H1 (cell line): ENCODE measurements around the gene POGLUT2. TPM values are rescaled to one million over a fixed set of nuclear protein-coding genes. Genes with fewer than 3 reads are reported as not detected.

Experiments
- CTCF ChIA-PET: fragments of 300-600 bp; sonication (Branson Sonifier 250); formaldehyde crosslinking; loops from one replicate; lab custom pipeline; 2021; ENCODE audit not compliant: partially characterized antibody; lab: Charles Lee
- POLR2A ChIA-PET: fragments of 300-600 bp; sonication (Branson Sonifier 250); formaldehyde crosslinking; loops from one replicate; lab custom pipeline; 2021; ENCODE audit warnings: inconsistent platforms; ENCODE audit not compliant: partially characterized antibody; lab: Charles Lee
- DNase-seq, 2 experiments: peaks; one replicate each; pipeline versions ENCODE4 v3.0.0 to v3.0.0-alpha.2; 2010 to 2022; ENCODE audit warnings: low spot score in 2 of 2, low read depth in 1 of 2, mixed read lengths in 1 of 2
- FAIRE-seq: peaks from 2 replicates; lab custom pipeline; 2011; peaks lifted over from hg19 to GRCh38; lab: Jason Lieb, UNC
- H2AFZ ChIP-seq: 2 replicates; pipeline ENCODE4 v1.8.1; 2012; ENCODE audit warnings: low read length, inconsistent platforms
- H2AK5ac ChIP-seq: 2 replicates; pipeline ENCODE4 v1.6.1; 2013; ENCODE audit warnings: low read depth, low read length
- H2BK120ac ChIP-seq: replicated peaks from 2 replicates; pipeline ENCODE3; 2013; ENCODE audit warnings: low read depth, low read length, inconsistent platforms
- H2BK12ac ChIP-seq: 2 replicates; pipeline ENCODE4 v1.6.1; 2013; ENCODE audit warnings: low read depth, low read length
- H2BK15ac ChIP-seq: 2 replicates; pipeline ENCODE4 v1.6.1; 2013; ENCODE audit warnings: low read length
- H2BK20ac ChIP-seq: 2 replicates; pipeline ENCODE4 v1.6.1; 2013; ENCODE audit warnings: low read length
- H2BK5ac ChIP-seq: 2 replicates; pipeline ENCODE4 v1.6.1; 2013; ENCODE audit warnings: low read depth, low read length
- H3K14ac ChIP-seq: 2 replicates; pipeline ENCODE4 v1.6.1; 2013; ENCODE audit warnings: inconsistent platforms; ENCODE audit not compliant: insufficient read length
- H3K18ac ChIP-seq: 2 replicates; pipeline ENCODE4 v1.6.1; 2013; ENCODE audit warnings: low read length; ENCODE audit errors: extremely low read depth
- H3K23ac ChIP-seq: 2 replicates; pipeline ENCODE4 v1.6.1; 2013; ENCODE audit warnings: inconsistent platforms; ENCODE audit not compliant: insufficient read length
- H3K23me2 ChIP-seq: 2 replicates; pipeline ENCODE4 v1.6.1; 2013; ENCODE audit warnings: low read depth, low read length
- H3K27ac ChIP-seq: 2 replicates; pipeline ENCODE4 v1.6.1; 2011; ENCODE audit warnings: low read depth, low read length, inconsistent platforms
- H3K27me3 ChIP-seq, 4 experiments: replicated peaks in 1 of 4; 1 replicate in 1 of 4; 2 replicates in 3 of 4; pipeline versions ENCODE4 v1.6.1 to v1.8.1; 2011 to 2013; ENCODE audit warnings: low read length in 3 of 4, mild to moderate bottlenecking in 3 of 4, inconsistent platforms in 2 of 4, mixed read lengths in 2 of 4, moderate library complexity in 1 of 4; ENCODE audit not compliant: control insufficient read depth in 3 of 4, insufficient read depth in 3 of 4; ENCODE audit errors: extremely low read depth in 1 of 4
- H3K36me3 ChIP-seq, 4 experiments: 2 replicates each; pipeline versions ENCODE4 v1.6.1 to v1.8.1; 2011 to 2013; ENCODE audit warnings: mild to moderate bottlenecking in 4 of 4, low read length in 3 of 4, moderate library complexity in 2 of 4, control low read depth in 1 of 4, inconsistent platforms in 1 of 4; ENCODE audit not compliant: insufficient read depth in 4 of 4, control insufficient read depth in 2 of 4
- H3K4ac ChIP-seq: replicated peaks from 2 replicates; pipeline ENCODE3; 2013; ENCODE audit warnings: low read length, low read depth, mixed read lengths, inconsistent platforms; ENCODE audit not compliant: insufficient read length
- H3K4me1 ChIP-seq, 4 experiments: replicated peaks in 1 of 4; 1 replicate in 1 of 4; 2 replicates in 3 of 4; pipeline versions ENCODE4 v1.6.1 to v1.8.1; 2011 to 2013; ENCODE audit warnings: low read length in 3 of 4, inconsistent platforms in 2 of 4, mixed read lengths in 1 of 4; ENCODE audit not compliant: insufficient read depth in 4 of 4, control insufficient read depth in 3 of 4
- H3K4me2 ChIP-seq, 2 experiments: 2 replicates each; pipeline versions ENCODE4 v1.6.1 to v1.8.1; 2011 to 2013; ENCODE audit warnings: low read depth in 2 of 2, low read length in 2 of 2, control low read depth in 1 of 2, inconsistent platforms in 1 of 2, mild to moderate bottlenecking in 1 of 2; ENCODE audit not compliant: insufficient read depth in 1 of 2
- H3K4me3 ChIP-seq, 4 experiments: fragments of 200-600, 300-600 bp in 1 of 4; sonication (generic), shearing (Covaris generic), sonication (Bioruptor Twin) in 1 of 4; 2 replicates each; pipeline versions ENCODE4 v1.5.1 to v1.8.1; 2011 to 2016; ENCODE audit warnings: low read length in 4 of 4, low read depth in 3 of 4, control low read depth in 2 of 4, inconsistent platforms in 2 of 4, mild to moderate bottlenecking in 2 of 4, mixed read lengths in 1 of 4, moderate library complexity in 1 of 4; ENCODE audit not compliant: insufficient read depth in 2 of 4; ENCODE audit errors: extremely low read depth in 1 of 4
- H3K56ac ChIP-seq: replicated peaks from 2 replicates; pipeline ENCODE3; 2013; ENCODE audit warnings: low read depth, mild to moderate bottlenecking, mixed read lengths, low read length, inconsistent platforms; ENCODE audit not compliant: insufficient read length
- H3K79me1 ChIP-seq: 2 replicates; pipeline ENCODE4 v1.6.1; 2013; ENCODE audit warnings: low read depth, low read length, control low read depth
- H3K79me2 ChIP-seq, 2 experiments: 2 replicates each; pipeline versions ENCODE4 v1.6.1 to v1.8.1; 2012 to 2013; ENCODE audit warnings: low read length in 2 of 2, mild to moderate bottlenecking in 2 of 2, inconsistent platforms in 1 of 2; ENCODE audit not compliant: insufficient read depth in 2 of 2, control insufficient read depth in 1 of 2
- H3K9ac ChIP-seq, 4 experiments: replicated peaks in 1 of 4; 1 replicate in 1 of 4; 2 replicates in 3 of 4; pipeline versions ENCODE4 v1.6.1 to v1.8.1; 2011 to 2013; ENCODE audit warnings: low read depth in 3 of 4, low read length in 3 of 4, control low read depth in 2 of 4, mild to moderate bottlenecking in 2 of 4, moderate library complexity in 2 of 4, inconsistent platforms in 1 of 4; ENCODE audit errors: extremely low read depth in 1 of 4
- H3K9me3 ChIP-seq, 2 experiments: 2 replicates each; pipeline versions ENCODE4 v1.6.1 to v1.8.1; 2012 to 2013; ENCODE audit warnings: mild to moderate bottlenecking in 2 of 2, moderate library complexity in 2 of 2, control low read depth in 1 of 2, inconsistent platforms in 1 of 2, low read depth in 1 of 2, low read length in 1 of 2, mixed read lengths in 1 of 2; ENCODE audit not compliant: insufficient read depth in 2 of 2
- H4K20me1 ChIP-seq, 2 experiments: replicated peaks in 1 of 2; 2 replicates each; pipeline versions ENCODE3 to v1.8.1; 2011 to 2013; ENCODE audit warnings: inconsistent platforms in 2 of 2, low read length in 2 of 2, mild to moderate bottlenecking in 1 of 2; ENCODE audit not compliant: insufficient read depth in 2 of 2, control insufficient read depth in 1 of 2
- H4K5ac ChIP-seq: 2 replicates; pipeline ENCODE4 v1.6.1; 2013; ENCODE audit warnings: low read length, low read depth, mixed read lengths, inconsistent platforms; ENCODE audit not compliant: insufficient read length
- H4K8ac ChIP-seq: 2 replicates; pipeline ENCODE4 v1.8.0; 2013; ENCODE audit warnings: mild to moderate bottlenecking, moderate library complexity, low read length, inconsistent platforms; ENCODE audit not compliant: insufficient read depth; ENCODE audit errors: extremely low read depth
- H4K91ac ChIP-seq: replicated peaks from 2 replicates; pipeline ENCODE3; 2013; ENCODE audit warnings: low read length, mixed read lengths, inconsistent platforms; ENCODE audit not compliant: insufficient read length
- BACH1 ChIP-seq: IDR thresholded peaks from 2 replicates; pipeline ENCODE4 v1.6.1; 2012; ENCODE audit warnings: low read length, improper control_type of control experiment
- BCL11A ChIP-seq, 2 experiments: IDR thresholded peaks; one replicate each; pipeline ENCODE4 v1.6.1; 2011; ENCODE audit warnings: low read depth in 2 of 2, low read length in 2 of 2, mild to moderate bottlenecking in 2 of 2
- BRCA1 ChIP-seq: IDR thresholded peaks from 2 replicates; pipeline ENCODE4 v1.6.1; 2012; ENCODE audit warnings: low read depth, low read length, improper control_type of control experiment
- CBX5 ChIP-seq: fragments of 300-800, 300-1000 bp; sonication (generic); IDR thresholded peaks from 2 replicates; pipeline ENCODE4 v1.7.1; 2016; ENCODE audit warnings: antibody characterized with exemption, low read length, low read depth
- POLR2AphosphoS5 ChIP-seq: IDR thresholded peaks from 2 replicates; pipeline ENCODE4 v1.6.1; 2011; ENCODE audit warnings: low read depth, low read length
- RBBP5 ChIP-seq: IDR thresholded peaks from 2 replicates; pipeline ENCODE4 v1.7.1; 2012; ENCODE audit warnings: low read depth, mild to moderate bottlenecking, inconsistent platforms, low read length, moderate library complexity, borderline replicate concordance
- WGBS, 2 experiments: shearing (Covaris generic) in 1 of 2; methylation state at CpG; one replicate each; pipeline versions ENCODE4 v1.1.6 to v1.1.7; 2013 to 2015; ENCODE audit warnings: low lambda C conversion rate in 2 of 2, mixed read lengths in 2 of 2, inconsistent platforms in 1 of 2, low coverage in 1 of 2, missing lambda C conversion rate in 1 of 2; ENCODE audit not compliant: insufficient replicate concordance in 2 of 2, insufficient coverage in 1 of 2, insufficient read length in 1 of 2; ENCODE audit errors: extremely low coverage in 1 of 2, missing lambda C conversion rate in 1 of 2; 5-methylcytosine and 5-hydroxymethylcytosine counted together
- polyA plus RNA-seq, 7 experiments: library from polyadenylated mRNA; depleted of rRNA in 3 of 7; stranded (reverse) in 5 of 7; unstranded in 2 of 7; fragments of >200 nt in 5 of 7; fragments of 200-250 nt in 2 of 7; gene quantifications; 1 replicate in 5 of 7; 2 replicates in 1 of 7; 4 replicates in 1 of 7; pipeline versions ENCODE4 v1.2.1 to v1.2.3, GENCODE V29; 2011 to 2013; ENCODE audit warnings: missing spikeins in 2 of 7, mixed read lengths in 2 of 7
- total RNA-seq: library from RNA; stranded (reverse); fragmentation: NEBNext Ultra II Directional; extraction: Animal tissue kit (Norgen Biotek cat#: 25700); gene quantifications from 2 replicates; pipeline ENCODE4 v1.2.1, GENCODE V29; 2021

POGLUT2 gene
- total and polyA plus RNA-seq, 2 of the 8 experiments (the other 6 are each of a cell fraction or from before 2014, with no cell fraction given): 9.9 to 22.3 TPM

- Histone ChIP-seq H4K20me1 (no peaks in the 10 kb centered on the region), H3K23ac (no peak overlapping the region), H2BK5ac (no peak overlapping the region), H3K4me3 (no peak overlapping the region), H2BK120ac (no peak overlapping the region), H3K4me1 (no peaks in the 10 kb centered on the region), H3K79me2 (no peaks in the 10 kb centered on the region), H3K4ac (no peak overlapping the region), H3K23me2 (no peaks in the 10 kb centered on the region), H3K79me1 (no peaks in the 10 kb centered on the region), H3K9ac (no peak overlapping the region), H3K18ac (no peak overlapping the region), H4K5ac (no peak overlapping the region), H2BK12ac (no peak overlapping the region), H4K8ac (no peak overlapping the region), H3K14ac (no peak overlapping the region), H3K4me2 (no peak overlapping the region), H2BK15ac (no peak overlapping the region), H2AK5ac (no peak overlapping the region), H2AFZ (no peak overlapping the region), H3K56ac (no peak overlapping the region), H3K36me3 (no peaks in the 10 kb centered on the region), H3K27me3 (no peaks in the 10 kb centered on the region), H2BK20ac (no peak overlapping the region), H4K91ac (no peak overlapping the region), H3K27ac (no peak overlapping the region), H3K9me3 (peaks cover 0 to under 1% of the 10 kb centered on the region in 2 experiments; a peak in 1 of 4 replicates)
- TF ChIP-seq BCL11A (IDR thresholded peaks at IDR 0.05; ENCODE audit: low read depth in 2 of 2, low read length in 2 of 2) (no peak), BRCA1 (no peak), BACH1 (no peak), POLR2AphosphoS5 (no peak), CBX5 (no peak), RBBP5 (no peak)
- WGBS, 2 experiments: 71% methylated on average over 1 of the region's 1 CpG; no CpG with 5 or more reads in 1 of the 2 experiments
- no peak for FAIRE-seq
- CTCF ChIA-PET: interaction anchor here (0.9 kb wide), 1 partner anchor 91 kb away, joined by 5 read pairs; no protein-coding TSS in a partner anchor
- POLR2A ChIA-PET: interaction anchor here (1.6 kb wide), 1 partner anchor 15 kb away, joined by 6 read pairs; the partner anchor contains the start of gene TEX30
- no peak for DNase-seq
These were observed 41.8 kb downstream of the POGLUT2 start for GRCh38 chr13:102757006-102757405.
